H1 (cell line): ENCODE results near the gene AQP2. TPM values are rescaled to one million over a fixed set of nuclear protein-coding genes. Genes with fewer than 3 reads are reported as not detected.

Source experiments
- CTCF ChIA-PET: fragments of 300-600 bp; sonication (Branson Sonifier 250); formaldehyde crosslinking; loops from one replicate; lab custom pipeline; 2021; ENCODE audit not compliant: partially characterized antibody; lab: Charles Lee
- POLR2A ChIA-PET: fragments of 300-600 bp; sonication (Branson Sonifier 250); formaldehyde crosslinking; loops from one replicate; lab custom pipeline; 2021; ENCODE audit warnings: inconsistent platforms; ENCODE audit not compliant: partially characterized antibody; lab: Charles Lee
- DNase-seq, 2 experiments: peaks; one replicate each; pipeline versions ENCODE4 v3.0.0 to v3.0.0-alpha.2; 2010 to 2022; ENCODE audit warnings: low spot score in 2 of 2, low read depth in 1 of 2, mixed read lengths in 1 of 2
- FAIRE-seq: peaks from 2 replicates; lab custom pipeline; 2011; peaks lifted over from hg19 to GRCh38; lab: Jason Lieb, UNC
- H2AFZ ChIP-seq: 2 replicates; pipeline ENCODE4 v1.8.1; 2012; ENCODE audit warnings: low read length, inconsistent platforms
- H2AK5ac ChIP-seq: 2 replicates; pipeline ENCODE4 v1.6.1; 2013; ENCODE audit warnings: low read depth, low read length
- H2BK120ac ChIP-seq: replicated peaks from 2 replicates; pipeline ENCODE3; 2013; ENCODE audit warnings: low read depth, low read length, inconsistent platforms
- H2BK12ac ChIP-seq: 2 replicates; pipeline ENCODE4 v1.6.1; 2013; ENCODE audit warnings: low read depth, low read length
- H2BK15ac ChIP-seq: 2 replicates; pipeline ENCODE4 v1.6.1; 2013; ENCODE audit warnings: low read length
- H2BK20ac ChIP-seq: 2 replicates; pipeline ENCODE4 v1.6.1; 2013; ENCODE audit warnings: low read length
- H2BK5ac ChIP-seq: 2 replicates; pipeline ENCODE4 v1.6.1; 2013; ENCODE audit warnings: low read depth, low read length
- H3K14ac ChIP-seq: 2 replicates; pipeline ENCODE4 v1.6.1; 2013; ENCODE audit warnings: inconsistent platforms; ENCODE audit not compliant: insufficient read length
- H3K18ac ChIP-seq: 2 replicates; pipeline ENCODE4 v1.6.1; 2013; ENCODE audit warnings: low read length; ENCODE audit errors: extremely low read depth
- H3K23ac ChIP-seq: 2 replicates; pipeline ENCODE4 v1.6.1; 2013; ENCODE audit warnings: inconsistent platforms; ENCODE audit not compliant: insufficient read length
- H3K23me2 ChIP-seq: 2 replicates; pipeline ENCODE4 v1.6.1; 2013; ENCODE audit warnings: low read depth, low read length
- H3K27ac ChIP-seq: 2 replicates; pipeline ENCODE4 v1.6.1; 2011; ENCODE audit warnings: low read depth, low read length, inconsistent platforms
- H3K27me3 ChIP-seq, 4 experiments: replicated peaks in 1 of 4; 1 replicate in 1 of 4; 2 replicates in 3 of 4; pipeline versions ENCODE4 v1.6.1 to v1.8.1; 2011 to 2013; ENCODE audit warnings: low read length in 3 of 4, mild to moderate bottlenecking in 3 of 4, inconsistent platforms in 2 of 4, mixed read lengths in 2 of 4, moderate library complexity in 1 of 4; ENCODE audit not compliant: control insufficient read depth in 3 of 4, insufficient read depth in 3 of 4; ENCODE audit errors: extremely low read depth in 1 of 4
- H3K36me3 ChIP-seq, 4 experiments: 2 replicates each; pipeline versions ENCODE4 v1.6.1 to v1.8.1; 2011 to 2013; ENCODE audit warnings: mild to moderate bottlenecking in 4 of 4, low read length in 3 of 4, moderate library complexity in 2 of 4, control low read depth in 1 of 4, inconsistent platforms in 1 of 4; ENCODE audit not compliant: insufficient read depth in 4 of 4, control insufficient read depth in 2 of 4
- H3K4ac ChIP-seq: replicated peaks from 2 replicates; pipeline ENCODE3; 2013; ENCODE audit warnings: low read length, low read depth, mixed read lengths, inconsistent platforms; ENCODE audit not compliant: insufficient read length
- H3K4me1 ChIP-seq, 4 experiments: replicated peaks in 1 of 4; 1 replicate in 1 of 4; 2 replicates in 3 of 4; pipeline versions ENCODE4 v1.6.1 to v1.8.1; 2011 to 2013; ENCODE audit warnings: low read length in 3 of 4, inconsistent platforms in 2 of 4, mixed read lengths in 1 of 4; ENCODE audit not compliant: insufficient read depth in 4 of 4, control insufficient read depth in 3 of 4
- H3K4me2 ChIP-seq, 2 experiments: 2 replicates each; pipeline versions ENCODE4 v1.6.1 to v1.8.1; 2011 to 2013; ENCODE audit warnings: low read depth in 2 of 2, low read length in 2 of 2, control low read depth in 1 of 2, inconsistent platforms in 1 of 2, mild to moderate bottlenecking in 1 of 2; ENCODE audit not compliant: insufficient read depth in 1 of 2
- H3K4me3 ChIP-seq, 4 experiments: fragments of 200-600, 300-600 bp in 1 of 4; sonication (generic), shearing (Covaris generic), sonication (Bioruptor Twin) in 1 of 4; 2 replicates each; pipeline versions ENCODE4 v1.5.1 to v1.8.1; 2011 to 2016; ENCODE audit warnings: low read length in 4 of 4, low read depth in 3 of 4, control low read depth in 2 of 4, inconsistent platforms in 2 of 4, mild to moderate bottlenecking in 2 of 4, mixed read lengths in 1 of 4, moderate library complexity in 1 of 4; ENCODE audit not compliant: insufficient read depth in 2 of 4; ENCODE audit errors: extremely low read depth in 1 of 4
- H3K56ac ChIP-seq: replicated peaks from 2 replicates; pipeline ENCODE3; 2013; ENCODE audit warnings: low read depth, mild to moderate bottlenecking, mixed read lengths, low read length, inconsistent platforms; ENCODE audit not compliant: insufficient read length
- H3K79me1 ChIP-seq: 2 replicates; pipeline ENCODE4 v1.6.1; 2013; ENCODE audit warnings: low read depth, low read length, control low read depth
- H3K79me2 ChIP-seq, 2 experiments: 2 replicates each; pipeline versions ENCODE4 v1.6.1 to v1.8.1; 2012 to 2013; ENCODE audit warnings: low read length in 2 of 2, mild to moderate bottlenecking in 2 of 2, inconsistent platforms in 1 of 2; ENCODE audit not compliant: insufficient read depth in 2 of 2, control insufficient read depth in 1 of 2
- H3K9ac ChIP-seq, 4 experiments: replicated peaks in 1 of 4; 1 replicate in 1 of 4; 2 replicates in 3 of 4; pipeline versions ENCODE4 v1.6.1 to v1.8.1; 2011 to 2013; ENCODE audit warnings: low read depth in 3 of 4, low read length in 3 of 4, control low read depth in 2 of 4, mild to moderate bottlenecking in 2 of 4, moderate library complexity in 2 of 4, inconsistent platforms in 1 of 4; ENCODE audit errors: extremely low read depth in 1 of 4
- H3K9me3 ChIP-seq, 2 experiments: 2 replicates each; pipeline versions ENCODE4 v1.6.1 to v1.8.1; 2012 to 2013; ENCODE audit warnings: mild to moderate bottlenecking in 2 of 2, moderate library complexity in 2 of 2, control low read depth in 1 of 2, inconsistent platforms in 1 of 2, low read depth in 1 of 2, low read length in 1 of 2, mixed read lengths in 1 of 2; ENCODE audit not compliant: insufficient read depth in 2 of 2
- H4K20me1 ChIP-seq, 2 experiments: replicated peaks in 1 of 2; 2 replicates each; pipeline versions ENCODE3 to v1.8.1; 2011 to 2013; ENCODE audit warnings: inconsistent platforms in 2 of 2, low read length in 2 of 2, mild to moderate bottlenecking in 1 of 2; ENCODE audit not compliant: insufficient read depth in 2 of 2, control insufficient read depth in 1 of 2
- H4K5ac ChIP-seq: 2 replicates; pipeline ENCODE4 v1.6.1; 2013; ENCODE audit warnings: low read length, low read depth, mixed read lengths, inconsistent platforms; ENCODE audit not compliant: insufficient read length
- H4K8ac ChIP-seq: 2 replicates; pipeline ENCODE4 v1.8.0; 2013; ENCODE audit warnings: mild to moderate bottlenecking, moderate library complexity, low read length, inconsistent platforms; ENCODE audit not compliant: insufficient read depth; ENCODE audit errors: extremely low read depth
- H4K91ac ChIP-seq: replicated peaks from 2 replicates; pipeline ENCODE3; 2013; ENCODE audit warnings: low read length, mixed read lengths, inconsistent platforms; ENCODE audit not compliant: insufficient read length
- RAD21 ChIP-seq, 2 experiments: IDR thresholded peaks in 1 of 2; conservative IDR thresholded peaks in 1 of 2; 2 replicates each; pipeline ENCODE4 v1.6.1; 2011; ENCODE audit warnings: low read depth in 2 of 2, low read length in 2 of 2, improper control_type of control experiment in 1 of 2, inconsistent platforms in 1 of 2, mild to moderate bottlenecking in 1 of 2, moderate library complexity in 1 of 2
- WGBS, 2 experiments: shearing (Covaris generic) in 1 of 2; methylation state at CpG; one replicate each; pipeline versions ENCODE4 v1.1.6 to v1.1.7; 2013 to 2015; ENCODE audit warnings: low lambda C conversion rate in 2 of 2, mixed read lengths in 2 of 2, inconsistent platforms in 1 of 2, low coverage in 1 of 2, missing lambda C conversion rate in 1 of 2; ENCODE audit not compliant: insufficient replicate concordance in 2 of 2, insufficient coverage in 1 of 2, insufficient read length in 1 of 2; ENCODE audit errors: extremely low coverage in 1 of 2, missing lambda C conversion rate in 1 of 2; 5-methylcytosine and 5-hydroxymethylcytosine counted together
- polyA plus RNA-seq, 7 experiments: library from polyadenylated mRNA; depleted of rRNA in 3 of 7; stranded (reverse) in 5 of 7; unstranded in 2 of 7; fragments of >200 nt in 5 of 7; fragments of 200-250 nt in 2 of 7; gene quantifications; 1 replicate in 5 of 7; 2 replicates in 1 of 7; 4 replicates in 1 of 7; pipeline versions ENCODE4 v1.2.1 to v1.2.3, GENCODE V29; 2011 to 2013; ENCODE audit warnings: missing spikeins in 2 of 7, mixed read lengths in 2 of 7
- total RNA-seq: library from RNA; stranded (reverse); fragmentation: NEBNext Ultra II Directional; extraction: Animal tissue kit (Norgen Biotek cat#: 25700); gene quantifications from 2 replicates; pipeline ENCODE4 v1.2.1, GENCODE V29; 2021

Gene AQP2
- total and polyA plus RNA-seq, 2 of the 8 experiments (the other 6 are each of a cell fraction or from before 2014, with no cell fraction given): not detected

DNA sequence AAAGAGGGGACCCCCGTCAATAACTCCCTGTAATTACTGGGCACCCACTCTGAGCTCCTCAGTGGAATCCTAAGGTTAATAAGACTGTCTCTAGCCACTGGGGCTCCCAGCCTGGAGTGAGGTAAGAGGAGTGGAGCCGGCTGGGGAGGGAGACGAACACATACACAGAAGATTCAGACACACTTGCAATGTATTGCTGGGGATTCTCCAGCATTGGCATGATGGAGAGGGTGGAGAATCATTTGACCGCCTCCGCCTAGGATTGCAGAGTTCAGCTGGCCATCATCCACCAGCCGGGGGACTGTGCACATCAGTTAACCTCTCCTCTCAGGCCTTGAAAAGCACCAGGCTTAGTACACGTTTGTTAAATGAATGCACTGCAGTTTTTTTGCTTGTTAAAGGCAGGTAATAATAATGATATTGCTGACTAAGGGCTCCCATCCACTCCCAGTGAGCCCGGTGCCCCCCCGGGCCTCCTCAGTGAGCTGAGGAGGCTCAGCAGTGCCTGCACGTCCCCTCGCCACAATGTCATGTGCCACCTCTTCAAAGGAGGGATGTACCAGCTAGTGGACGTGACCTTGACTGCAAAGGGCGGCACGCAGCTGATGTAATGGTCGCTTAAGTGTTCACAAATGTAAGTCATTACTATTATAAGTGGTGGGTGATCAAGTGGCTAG lies 26.5 kb upstream of the AQP2 start:
- no peak for TF ChIP-seq RAD21 (IDR thresholded peaks at IDR 0.05 in 1 of 2, conservative IDR thresholded peaks at IDR 0.05 in 1 of 2; ENCODE audit: low read depth in 2 of 2, low read length in 2 of 2)
- Histone ChIP-seq H2BK5ac (no peak overlapping the region), H2AFZ (no peak overlapping the region), H2BK12ac (no peak overlapping the region), H3K4me2 (no peak overlapping the region), H3K23me2 (0 out of 2 replicates have a peak, but pooled peaks cover 2% of the 10 kb centered on the region), H2BK120ac (no peak overlapping the region), H3K18ac (no peak overlapping the region), H3K36me3 (no peaks in the 10 kb centered on the region), H3K79me1 (0 out of 2 replicates have a peak, but pooled peaks cover 2% of the 10 kb centered on the region), H3K9ac (no peak overlapping the region), H3K9me3 (no peaks in the 10 kb centered on the region), H3K27me3 (no peaks in the 10 kb centered on the region), H3K56ac (no peak overlapping the region), H4K91ac (no peak overlapping the region), H3K4me1 (no peaks in the 10 kb centered on the region; a peak in 1 of 7 replicates), H3K79me2 (no peaks in the 10 kb centered on the region), H3K23ac (no peak overlapping the region), H3K4me3 (no peak overlapping the region), H4K5ac (no peak overlapping the region), H3K27ac (no peak overlapping the region), H2BK20ac (no peak overlapping the region), H3K14ac (no peak overlapping the region), H2BK15ac (no peak overlapping the region), H2AK5ac (no peak overlapping the region), H4K8ac (no peak overlapping the region; the same call in 1 of the 2 replicates), H3K4ac (no peak overlapping the region), H4K20me1 (peaks cover 0 to 2% of the 10 kb centered on the region in 2 experiments)
- ChIA-PET CTCF (interaction anchor here (0.6 kb wide), 1 partner anchor 11 kb away, joined by 3 read pairs; no protein-coding TSS in a partner anchor), POLR2A (interaction anchor here (1.1 kb wide), 1 partner anchor 9 kb away, joined by 3 read pairs; no protein-coding TSS in a partner anchor)
- FAIRE-seq (no peak), DNase-seq (no peak)
- WGBS, 2 experiments: 93% methylated on average over 15 of the region's 15 CpGs; no CpG with 5 or more reads in 1 of the 2 experiments
